B cell (primary cell): Measurements from ENCODE around the gene SARM1. TPM values are rescaled to one million over a fixed set of nuclear protein-coding genes. Genes with fewer than 3 reads are reported as not detected.

Source experiments
- ATAC-seq: fragments of 200-7000 bp; cut with Tn5 transposase; one replicate; pipeline ENCODE4 v1.10.0; 2021; ENCODE audit warnings: low read depth, mild to moderate bottlenecking, moderate number of reproducible peaks, moderate library complexity
- CTCF ChIA-PET: fragments of 350-600 bp; sonication (Branson Sonifier 250); formaldehyde crosslinking; loops from one replicate; lab custom pipeline; 2021; ENCODE audit warnings: antibody characterized with exemption, inconsistent platforms; lab: Charles Lee
- POLR2A ChIA-PET: fragments of 350-600 bp; sonication (Branson Sonifier 250); formaldehyde crosslinking; loops from one replicate; lab custom pipeline; 2021; ENCODE audit warnings: antibody characterized with exemption; lab: Charles Lee
- DNase-seq: peaks from one replicate; pipeline ENCODE4 v3.0.0; 2013
- H2AFZ ChIP-seq: 2 replicates; pipeline ENCODE4 v1.6.1; 2012; ENCODE audit warnings: mild to moderate bottlenecking, low read depth, low read length; ENCODE audit not compliant: insufficient read depth, poor library complexity, severe bottlenecking
- H3K27ac ChIP-seq, 2 donors: 1 replicate in 1 of 2; 2 replicates in 1 of 2; pipeline ENCODE4 v1.5.1; 2012 to 2013; ENCODE audit warnings: low read length in 2 of 2, mild to moderate bottlenecking in 2 of 2, moderate library complexity in 1 of 2
- H3K27me3 ChIP-seq, 4 experiments: fragments of 200-600 bp in 1 of 4; sonication (generic) in 1 of 4; replicated peaks in 1 of 4; 1 replicate in 2 of 4; 2 replicates in 2 of 4; pipeline versions ENCODE4 v1.6.1 to v1.7.0; 2013 to 2016; ENCODE audit warnings: low read length in 3 of 4, mild to moderate bottlenecking in 2 of 4, mixed read lengths in 1 of 4, moderate library complexity in 1 of 4; ENCODE audit not compliant: insufficient read depth in 4 of 4, control insufficient read depth in 3 of 4; ENCODE audit errors: control extremely low read depth in 1 of 4
- H3K36me3 ChIP-seq, 2 experiments: replicated peaks in 1 of 2; 1 replicate in 1 of 2; 2 replicates in 1 of 2; pipeline versions ENCODE4 v1.6.1 to v1.7.1; 2013; ENCODE audit warnings: low read length in 1 of 2; ENCODE audit not compliant: insufficient read depth in 2 of 2, control insufficient read depth in 1 of 2; ENCODE audit errors: control extremely low read depth in 1 of 2, extremely low read depth in 1 of 2
- H3K4me1 ChIP-seq, 2 donors: fragments of 200-600 bp in 1 of 2; sonication (generic) in 1 of 2; 1 replicate in 1 of 2; 2 replicates in 1 of 2; pipeline versions ENCODE4 v1.5.1 to v1.6.1; 2013 to 2017; ENCODE audit warnings: low read length in 2 of 2; ENCODE audit not compliant: control insufficient read depth in 2 of 2, insufficient read depth in 2 of 2
- H3K4me2 ChIP-seq: replicated peaks from 2 replicates; pipeline ENCODE3; 2012; ENCODE audit warnings: mild to moderate bottlenecking, low read depth, low read length; ENCODE audit not compliant: poor library complexity, severe bottlenecking
- H3K4me3 ChIP-seq, 5 experiments: fragments of 200-600 bp in 1 of 5; sonication (generic) in 1 of 5; 1 replicate in 3 of 5; 2 replicates in 2 of 5; pipeline versions ENCODE4 v1.5.1 to v1.7.0; 2011 to 2016; ENCODE audit warnings: low read length in 4 of 5, mild to moderate bottlenecking in 4 of 5, low read depth in 2 of 5, control low read depth in 1 of 5, moderate library complexity in 1 of 5; ENCODE audit not compliant: insufficient read depth in 1 of 5; ENCODE audit errors: control extremely low read depth in 1 of 5, extremely low read depth in 1 of 5
- H3K79me2 ChIP-seq: fragments of 200-600 bp; sonication (generic); one replicate; pipeline ENCODE4 v1.6.0; 2016; ENCODE audit warnings: low read length; ENCODE audit not compliant: control insufficient read depth, insufficient read depth
- H3K9ac ChIP-seq: fragments of 200-600 bp; sonication (generic); 2 replicates; pipeline ENCODE4 v1.6.1; 2017; ENCODE audit warnings: mild to moderate bottlenecking, low read length, moderate library complexity
- H3K9me3 ChIP-seq, 3 donors: one replicate each; pipeline versions ENCODE4 v1.6.1 to v1.7.1; 2013; ENCODE audit warnings: low read length in 2 of 3; ENCODE audit not compliant: control insufficient read depth in 2 of 3, insufficient read depth in 1 of 3; ENCODE audit errors: control extremely low read depth in 1 of 3
- H4K20me1 ChIP-seq: 2 replicates; pipeline ENCODE4 v1.6.0; 2012; ENCODE audit warnings: mild to moderate bottlenecking, low read length; ENCODE audit not compliant: insufficient read depth, control insufficient read depth, poor library complexity, severe bottlenecking
- H3K27ac Mint-ChIP-seq: one replicate; pipeline ENCODE4 v1.8.0; 2021; ENCODE audit warnings: mixed read lengths
- H3K27me3 Mint-ChIP-seq: one replicate; pipeline ENCODE4 v1.8.0; 2021; ENCODE audit warnings: mixed read lengths
- H3K4me1 Mint-ChIP-seq: one replicate; pipeline ENCODE4 v1.8.0; 2021; ENCODE audit warnings: mixed read lengths
- H3K4me3 Mint-ChIP-seq: one replicate; pipeline ENCODE4 v1.8.0; 2021; ENCODE audit warnings: mixed read lengths
- H3K9me3 Mint-ChIP-seq: one replicate; pipeline ENCODE4 v1.8.0; 2022; ENCODE audit warnings: mixed read lengths; ENCODE audit not compliant: insufficient read depth
- EZH2 ChIP-seq: IDR thresholded peaks from 2 replicates; pipeline ENCODE4 v1.6.1; 2012; ENCODE audit warnings: borderline replicate concordance, low read depth, mild to moderate bottlenecking, moderate library complexity, low read length; ENCODE audit not compliant: insufficient read depth, poor library complexity, severe bottlenecking
- WGBS: methylation state at CpG from one replicate; pipeline ENCODE4 v1.1.5; 2013; ENCODE audit warnings: missing lambda C conversion rate; ENCODE audit not compliant: insufficient coverage; 5-methylcytosine and 5-hydroxymethylcytosine counted together
- intact Hi-C: fragments of 100-400 bp; cut with micrococcal nuclease; formaldehyde crosslinking; loops from one replicate; pipeline ENCODE4 v1.10.0; 2022
- polyA plus RNA-seq: library from polyadenylated mRNA; depleted of rRNA; stranded (reverse); fragments of >200 nt; gene quantifications from 2 replicates; pipeline ENCODE4 v1.2.3, GENCODE V29; 2012
- total RNA-seq, 2 donors: library from RNA; stranded (reverse); fragments of 120-200 nt in 1 of 2; gene quantifications; 1 replicate in 1 of 2; 2 replicates in 1 of 2; pipeline versions ENCODE4 v1.2.3 to v1.2.4, GENCODE V29; 2013 to 2022
- TF ChIP-seq, protein P1 (sequence below): fragments of 200-600 bp; IDR thresholded peaks from one replicate; pipeline ENCODE4 v1.8.0; 2022; ENCODE audit warnings: antibody characterized with exemption, mild to moderate bottlenecking

The SARM1 gene
- total and polyA plus RNA-seq, 2 donors (not counting 1 experiment from before 2014, with no cell fraction given) = 22.5 to 32.8 TPM

DNA sequence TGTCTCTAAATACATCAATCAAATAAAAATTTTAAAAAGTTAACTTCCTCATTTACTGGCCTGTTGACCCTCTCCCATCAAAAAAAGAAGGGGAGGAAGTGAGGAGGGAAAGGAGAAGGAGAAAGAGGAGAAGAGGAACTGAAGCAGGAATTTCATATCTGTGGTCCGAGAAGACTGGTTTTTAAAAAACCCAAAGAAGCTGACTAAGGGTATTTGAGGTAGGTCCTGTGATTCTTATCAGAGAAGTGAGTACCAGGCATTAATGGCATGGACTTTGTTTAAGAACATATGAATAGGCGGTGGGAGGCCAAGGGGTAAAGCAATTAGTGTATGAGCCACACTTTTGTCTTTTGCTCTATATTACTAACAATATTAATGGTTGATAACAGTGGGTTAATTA lies 32.5 kb downstream of the SARM1 start:
- DNase-seq (no peak), ATAC-seq (no peak)
- no peaks in the 10 kb centered on the region for H3K36me3 ChIP-seq
- H3K9me3 Mint-ChIP-seq = no peaks in the 10 kb centered on the region
- no peaks in the 10 kb centered on the region for H4K20me1 ChIP-seq
- peaks cover 8 to 12% of the 10 kb centered on the region in 2 donors for H3K4me1 ChIP-seq
- no peak overlapping the region for H3K9ac ChIP-seq
- ChIA-PET CTCF (interaction anchor here (1.5 kb wide), 1 partner anchor 12 kb away, joined by 11 read pairs; no protein-coding TSS in a partner anchor), POLR2A (no interaction called here)
- H3K79me2 ChIP-seq = no peaks in the 10 kb centered on the region
- peaks cover 7% of the 10 kb centered on the region for H3K27me3 Mint-ChIP-seq
- TF ChIP-seq EZH2 = no peak
- TF ChIP-seq, protein P1, sequence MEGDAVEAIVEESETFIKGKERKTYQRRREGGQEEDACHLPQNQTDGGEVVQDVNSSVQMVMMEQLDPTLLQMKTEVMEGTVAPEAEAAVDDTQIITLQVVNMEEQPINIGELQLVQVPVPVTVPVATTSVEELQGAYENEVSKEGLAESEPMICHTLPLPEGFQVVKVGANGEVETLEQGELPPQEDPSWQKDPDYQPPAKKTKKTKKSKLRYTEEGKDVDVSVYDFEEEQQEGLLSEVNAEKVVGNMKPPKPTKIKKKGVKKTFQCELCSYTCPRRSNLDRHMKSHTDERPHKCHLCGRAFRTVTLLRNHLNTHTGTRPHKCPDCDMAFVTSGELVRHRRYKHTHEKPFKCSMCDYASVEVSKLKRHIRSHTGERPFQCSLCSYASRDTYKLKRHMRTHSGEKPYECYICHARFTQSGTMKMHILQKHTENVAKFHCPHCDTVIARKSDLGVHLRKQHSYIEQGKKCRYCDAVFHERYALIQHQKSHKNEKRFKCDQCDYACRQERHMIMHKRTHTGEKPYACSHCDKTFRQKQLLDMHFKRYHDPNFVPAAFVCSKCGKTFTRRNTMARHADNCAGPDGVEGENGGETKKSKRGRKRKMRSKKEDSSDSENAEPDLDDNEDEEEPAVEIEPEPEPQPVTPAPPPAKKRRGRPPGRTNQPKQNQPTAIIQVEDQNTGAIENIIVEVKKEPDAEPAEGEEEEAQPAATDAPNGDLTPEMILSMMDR = no peak
- H2AFZ ChIP-seq = no peak overlapping the region
- no peak overlapping the region for H3K4me3 ChIP-seq
- no peak overlapping the region for H3K27ac Mint-ChIP-seq
- H3K27me3 ChIP-seq = no peaks in the 10 kb centered on the region
- H3K4me2 ChIP-seq = no peak overlapping the region
- H3K9me3 ChIP-seq = peaks cover 0 to 4% (median 0%) of the 10 kb centered on the region in 3 donors
- peak overlapping the region; percentile 56 for H3K4me3 Mint-ChIP-seq
- intact Hi-C loops = no loop called here
- WGBS = 67% methylated on average over 1 of the region's 2 CpGs
- peaks cover 10% of the 10 kb centered on the region for H3K4me1 Mint-ChIP-seq
- no peak overlapping the region for H3K27ac ChIP-seq

DNA sequence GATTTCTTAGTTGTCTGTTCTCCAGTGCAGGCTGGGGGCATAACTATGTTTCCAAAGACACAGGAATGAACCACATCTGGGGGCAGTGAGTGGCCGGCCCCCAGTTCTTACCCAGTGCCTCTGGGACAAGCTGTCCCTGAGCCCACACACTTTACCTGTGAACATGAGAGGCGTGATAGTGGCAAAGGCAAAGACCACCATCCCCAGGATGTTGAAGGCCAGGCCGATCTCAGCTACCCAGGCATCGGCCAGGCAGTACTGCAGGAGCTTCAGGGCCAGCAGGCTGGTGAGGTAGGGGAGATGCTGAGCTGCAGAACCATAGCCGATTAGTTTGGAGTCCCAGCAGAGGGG lies 32.9 kb downstream of the SARM1 start:
- no peak overlapping the region for H3K9ac ChIP-seq
- intact Hi-C loops = no loop called here
- ATAC-seq = no peak

More for the DNA sequence above, 32.9 kb downstream of the SARM1 start:
- Histone ChIP-seq H3K4me1 (peaks cover 8 to 12% of the 10 kb centered on the region in 2 donors), H3K9me3 (peaks cover 0 to 4% (median 0%) of the 10 kb centered on the region in 3 donors), H3K27me3 (no peaks in the 10 kb centered on the region), H3K36me3 (no peaks in the 10 kb centered on the region), H3K4me2 (no peak overlapping the region), H3K27ac (no peak overlapping the region), H2AFZ (no peak overlapping the region), H3K4me3 (no peak overlapping the region), H4K20me1 (no peaks in the 10 kb centered on the region), H3K79me2 (no peaks in the 10 kb centered on the region)
- ChIA-PET POLR2A (no interaction called here), CTCF (interaction anchor here (1.5 kb wide), 1 partner anchor 12 kb away, joined by 11 read pairs; no protein-coding TSS in a partner anchor)
- DNase-seq = no peak
- H3K27me3 Mint-ChIP-seq = peaks cover 7% of the 10 kb centered on the region
- WGBS = 96% methylated on average over 5 of the region's 5 CpGs
- TF ChIP-seq, protein P1 = no peak
- no peak for TF ChIP-seq EZH2
- no peak overlapping the region for H3K27ac Mint-ChIP-seq
- peaks cover 10% of the 10 kb centered on the region for H3K4me1 Mint-ChIP-seq
- H3K9me3 Mint-ChIP-seq = no peaks in the 10 kb centered on the region
- H3K4me3 Mint-ChIP-seq = peak overlapping the region; percentile 56
